ENCODE measurements around the gene QTRT2.

DNA sequence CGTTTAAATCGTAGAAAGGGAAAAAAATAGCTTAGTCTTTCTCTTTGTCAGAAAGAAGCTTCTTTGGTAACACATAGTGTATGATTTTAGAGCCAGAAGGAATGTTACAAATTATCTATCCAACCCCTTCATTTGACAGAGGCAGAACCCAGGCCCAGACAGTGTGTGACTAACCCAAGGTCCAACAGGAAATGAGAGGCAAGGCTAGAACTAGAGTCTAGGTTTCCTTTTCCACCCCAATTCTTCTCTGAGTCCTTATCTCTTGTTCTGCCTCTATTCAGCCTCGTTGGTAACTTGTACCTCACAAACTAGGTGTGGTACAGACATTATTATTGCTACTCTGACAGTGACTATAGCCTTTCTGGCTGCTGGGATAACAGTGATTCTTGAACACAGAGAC lies 39.3 kb downstream of the QTRT2 start:
- TF ChIP-seq, protein P1, sequence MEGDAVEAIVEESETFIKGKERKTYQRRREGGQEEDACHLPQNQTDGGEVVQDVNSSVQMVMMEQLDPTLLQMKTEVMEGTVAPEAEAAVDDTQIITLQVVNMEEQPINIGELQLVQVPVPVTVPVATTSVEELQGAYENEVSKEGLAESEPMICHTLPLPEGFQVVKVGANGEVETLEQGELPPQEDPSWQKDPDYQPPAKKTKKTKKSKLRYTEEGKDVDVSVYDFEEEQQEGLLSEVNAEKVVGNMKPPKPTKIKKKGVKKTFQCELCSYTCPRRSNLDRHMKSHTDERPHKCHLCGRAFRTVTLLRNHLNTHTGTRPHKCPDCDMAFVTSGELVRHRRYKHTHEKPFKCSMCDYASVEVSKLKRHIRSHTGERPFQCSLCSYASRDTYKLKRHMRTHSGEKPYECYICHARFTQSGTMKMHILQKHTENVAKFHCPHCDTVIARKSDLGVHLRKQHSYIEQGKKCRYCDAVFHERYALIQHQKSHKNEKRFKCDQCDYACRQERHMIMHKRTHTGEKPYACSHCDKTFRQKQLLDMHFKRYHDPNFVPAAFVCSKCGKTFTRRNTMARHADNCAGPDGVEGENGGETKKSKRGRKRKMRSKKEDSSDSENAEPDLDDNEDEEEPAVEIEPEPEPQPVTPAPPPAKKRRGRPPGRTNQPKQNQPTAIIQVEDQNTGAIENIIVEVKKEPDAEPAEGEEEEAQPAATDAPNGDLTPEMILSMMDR (IDR thresholded peaks at IDR 0.05) = no peak
- TF ChIP-seq POLR2A (IDR thresholded peaks at IDR 0.05) (no peak), EP300 (IDR thresholded peaks at IDR 0.05; ENCODE audit: low read depth) (no peak)
